ENCODE measurements around the gene TYK2.
A peak's percentile ranks its signal among the peaks of the same experiment; 100 is the strongest.

Gene TYK2

GRCh38 chr19:10333758-10334587 lies 46.4 kb downstream of the TYK2 start:
- intact Hi-C loops (cut with DNase I; ENCODE audit: low total_unique reads), result loop anchor here (5.0 kb wide), 1 partner anchor 48 kb away; the partner anchor contains the start of gene TYK2
- no peak for DNase-seq
- TF ChIP-seq, protein P1, sequence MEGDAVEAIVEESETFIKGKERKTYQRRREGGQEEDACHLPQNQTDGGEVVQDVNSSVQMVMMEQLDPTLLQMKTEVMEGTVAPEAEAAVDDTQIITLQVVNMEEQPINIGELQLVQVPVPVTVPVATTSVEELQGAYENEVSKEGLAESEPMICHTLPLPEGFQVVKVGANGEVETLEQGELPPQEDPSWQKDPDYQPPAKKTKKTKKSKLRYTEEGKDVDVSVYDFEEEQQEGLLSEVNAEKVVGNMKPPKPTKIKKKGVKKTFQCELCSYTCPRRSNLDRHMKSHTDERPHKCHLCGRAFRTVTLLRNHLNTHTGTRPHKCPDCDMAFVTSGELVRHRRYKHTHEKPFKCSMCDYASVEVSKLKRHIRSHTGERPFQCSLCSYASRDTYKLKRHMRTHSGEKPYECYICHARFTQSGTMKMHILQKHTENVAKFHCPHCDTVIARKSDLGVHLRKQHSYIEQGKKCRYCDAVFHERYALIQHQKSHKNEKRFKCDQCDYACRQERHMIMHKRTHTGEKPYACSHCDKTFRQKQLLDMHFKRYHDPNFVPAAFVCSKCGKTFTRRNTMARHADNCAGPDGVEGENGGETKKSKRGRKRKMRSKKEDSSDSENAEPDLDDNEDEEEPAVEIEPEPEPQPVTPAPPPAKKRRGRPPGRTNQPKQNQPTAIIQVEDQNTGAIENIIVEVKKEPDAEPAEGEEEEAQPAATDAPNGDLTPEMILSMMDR (IDR thresholded peaks at IDR 0.05), result no peak

DNA sequence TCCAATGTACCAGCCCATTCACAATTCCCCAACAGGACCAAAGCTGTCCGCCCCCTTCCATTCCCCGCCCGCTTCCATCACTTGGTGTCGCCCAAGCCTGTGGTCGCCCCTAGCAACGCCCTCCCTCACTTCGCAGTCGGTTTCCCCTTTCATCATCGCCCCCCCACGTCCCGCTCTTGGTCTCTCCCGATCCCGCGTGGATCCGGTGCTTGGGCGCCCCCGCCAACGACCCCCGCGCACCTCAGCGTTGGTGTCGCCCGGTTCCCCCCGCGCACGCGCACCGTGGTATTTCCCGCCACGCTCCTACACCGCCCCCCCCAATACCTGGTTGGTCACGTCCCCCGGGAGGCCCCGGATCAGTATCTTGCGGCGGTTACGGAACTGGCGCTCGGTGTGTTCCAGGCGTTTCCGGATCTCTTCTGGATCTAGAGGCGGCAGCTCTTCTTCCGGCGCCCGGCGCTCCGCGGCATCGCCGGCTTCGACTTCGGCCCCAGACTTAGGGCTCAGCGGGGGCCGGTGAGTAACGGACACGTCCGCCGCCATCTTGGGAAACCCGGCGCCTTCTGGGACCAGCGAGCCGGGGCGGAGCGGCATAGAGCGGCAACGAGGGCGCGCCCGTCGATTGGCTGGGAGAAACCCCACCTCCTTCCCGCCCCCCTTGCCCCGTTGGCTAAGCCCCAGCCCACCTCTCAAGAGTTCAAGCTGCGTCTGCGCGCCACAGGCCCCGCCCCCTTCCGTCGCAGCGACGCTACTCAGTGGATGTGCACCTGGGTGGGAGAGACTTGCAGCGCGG lies 47.2 kb downstream of the TYK2 start, which contains the start of gene RAVER1:
RAVER1 (minus strand) TSS at position 565 of the 793 bp plus-strand sequence; CDS start at position 543, 22 bp downstream.
- Histone ChIP-seq H3K4me3 (peak within 1 kb of the TSS; percentile 65), H3K27me3 (no peaks in the 10 kb centered on the region), H3K9me3 (no peaks in the 10 kb centered on the region), H3K36me3 (peaks cover 16 to 27% (median 17%) of the 10 kb centered on the region in 3 donors), H3K27ac (peak within 1 kb of the TSS; percentile 80 to 81), H3K4me1 (peaks cover 0 to 30% (median 25%) of the 10 kb centered on the region in 4 donors)
- intact Hi-C loops (cut with DNase I; ENCODE audit: low total_unique reads), result loop anchor here (5.0 kb wide), 1 partner anchor 49 kb away; the partner anchor contains the start of gene TYK2
- TF ChIP-seq, protein P1 (IDR thresholded peaks at IDR 0.05), result no peak
- DNase-seq, result peak; percentile 96 to 99

More at GRCh38 chr19:10333758-10334587, 46.4 kb downstream of the TYK2 start:
- Histone ChIP-seq H3K9me3 (no peaks in the 10 kb centered on the region), H3K27me3 (no peaks in the 10 kb centered on the region), H3K36me3 (peaks cover 8 to 19% (median 9%) of the 10 kb centered on the region in 3 donors), H3K4me3 (peak overlapping the region; percentile 65), H3K27ac (peak overlapping the region; percentile 80 to 81), H3K4me1 (peaks cover 0 to 30% (median 25%) of the 10 kb centered on the region in 4 donors)

DNA sequence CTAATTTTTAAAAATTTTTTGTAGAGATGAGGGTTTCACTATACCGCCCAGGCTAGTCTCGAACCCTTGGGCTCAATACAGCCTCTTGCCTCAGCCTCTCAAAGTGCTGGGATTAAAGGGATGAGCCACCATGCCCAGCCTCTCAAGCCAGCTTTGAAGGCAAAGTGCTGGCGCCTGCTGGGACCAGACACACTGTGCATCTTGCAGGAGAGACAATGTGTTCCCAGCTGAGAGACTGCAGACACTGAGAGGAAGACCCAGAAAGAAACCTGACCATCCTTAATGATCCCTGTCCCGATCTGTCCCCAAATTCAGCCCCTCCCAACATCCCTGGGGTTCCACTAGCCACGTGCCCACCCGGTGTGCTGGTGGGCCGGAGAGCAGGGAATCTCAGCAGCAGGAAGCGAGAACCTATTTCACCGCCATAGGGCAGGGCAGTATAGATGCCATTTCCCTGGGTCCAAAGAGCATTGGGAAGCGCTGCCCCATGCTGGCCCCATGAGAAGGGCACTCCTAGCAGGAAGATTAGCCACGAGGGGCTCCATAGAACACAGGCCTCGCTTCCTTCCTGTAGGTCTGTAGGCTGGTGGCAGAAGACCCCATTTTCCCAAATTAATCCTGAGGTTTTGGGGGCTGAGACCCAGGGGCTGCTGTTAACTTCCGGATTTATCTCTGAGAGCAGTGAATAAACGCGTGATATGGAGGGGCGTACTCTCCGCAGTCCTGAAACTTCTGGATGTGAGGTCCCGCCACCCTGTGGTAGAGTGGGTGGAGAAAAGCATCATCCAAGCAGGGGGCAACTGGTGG lies 48.0 kb downstream of the TYK2 start:
- no peak for DNase-seq
- intact Hi-C loops (cut with DNase I; ENCODE audit: low total_unique reads), result loop anchor here (5.0 kb wide), 1 partner anchor 50 kb away; the partner anchor contains the start of gene TYK2
- H3K27me3 ChIP-seq, result no peaks in the 10 kb centered on the region
- peak overlapping the region; percentile 65 for H3K4me3 ChIP-seq
- TF ChIP-seq, protein P1 (IDR thresholded peaks at IDR 0.05), result no peak
- peak overlapping the region; percentile 80 to 81 for H3K27ac ChIP-seq
- peaks cover 0 to 30% (median 25%) of the 10 kb centered on the region in 4 donors for H3K4me1 ChIP-seq
- no peaks in the 10 kb centered on the region for H3K9me3 ChIP-seq
- peaks cover 24 to 35% (median 25%) of the 10 kb centered on the region in 3 donors for H3K36me3 ChIP-seq

- H3K4me1 ChIP-seq, result peaks cover 0 to 23% (median 20%) of the 10 kb centered on the region in 4 donors
- no peak overlapping the region for H3K27ac ChIP-seq
- H3K27me3 ChIP-seq, result no peaks in the 10 kb centered on the region
- no peaks in the 10 kb centered on the region for H3K9me3 ChIP-seq
- TF ChIP-seq, protein P1 (IDR thresholded peaks at IDR 0.05), result no peak
- DNase-seq, result no peak
- intact Hi-C loops (cut with DNase I; ENCODE audit: low total_unique reads), result no loop called here
- no peak overlapping the region for H3K4me3 ChIP-seq
- H3K36me3 ChIP-seq, result peaks cover 51 to 63% (median 52%) of the 10 kb centered on the region in 3 donors
Measured at GRCh38 chr19:10329555-10329954, 50.8 kb downstream of the TYK2 start.

Measured in tibial artery (tissue), 4 donors.